Head of caudate nucleus (tissue), 42 donors: ENCODE measurements around the gene CCDC181.
A peak's percentile ranks its signal among the peaks of the same experiment; 100 is the strongest.

Experiments used
- DNase-seq, 42 donors: peaks; one replicate each; pipeline versions ENCODE4 v3.0.0 to v3.0.0-alpha.2; 2020 to 2021; ENCODE audit warnings: mixed read lengths in 7 of 42
- intact Hi-C: fragments of 100-400 bp; cut with DNase I; formaldehyde crosslinking; loops from one replicate; pipeline ENCODE4 v1.15.0; 2022

CCDC181 gene

GRCh38 chr1:169427081-169427641 lies at the start of gene CCDC181:
CCDC181 (minus strand) TSS chr1:169427474; CDS start chr1:169424927, 2,547 bp downstream.
- DNase-seq, result peak; percentile 74 to 93 (median 85)
- intact Hi-C loops, result no loop called here

GRCh38 chr1:169475806-169476387 lies 48.6 kb upstream of the CCDC181 start:
- DNase-seq, result no peak
- intact Hi-C loops, result no loop called here

- intact Hi-C loops, result no loop called here
- no peak for DNase-seq
Observed at GRCh38 chr1:169474302-169474995, 47.2 kb upstream of the CCDC181 start.

GRCh38 chr1:169473347-169473746 lies 46.1 kb upstream of the CCDC181 start:
- intact Hi-C loops, result no loop called here
- no peak for DNase-seq

- intact Hi-C loops, result no loop called here
- no peak for DNase-seq
Observed at GRCh38 chr1:169472738-169473137, 45.5 kb upstream of the CCDC181 start.

- DNase-seq, result no peak
- intact Hi-C loops, result loop anchor here (5.0 kb wide), 1 partner anchor 78 kb away; no protein-coding TSS in a partner anchor
Observed at GRCh38 chr1:169468982-169469381, 41.7 kb upstream of the CCDC181 start.

GRCh38 chr1:169466259-169467230 lies 39.3 kb upstream of the CCDC181 start:
- DNase-seq, result peak in 11 of 42 donors; percentile 26 to 72 (median 35)
- intact Hi-C loops, result loop anchor here (5.0 kb wide), 1 partner anchor 81 kb away; no protein-coding TSS in a partner anchor

- DNase-seq, result no peak
- intact Hi-C loops, result loop anchor here (5.0 kb wide), 1 partner anchor 82 kb away; no protein-coding TSS in a partner anchor
Observed at GRCh38 chr1:169465281-169465680, 38.0 kb upstream of the CCDC181 start.

- DNase-seq, result no peak
- intact Hi-C loops, result no loop called here
Observed at GRCh38 chr1:169462385-169462784, 35.1 kb upstream of the CCDC181 start.

- no peak for DNase-seq
- intact Hi-C loops, result no loop called here
Observed at GRCh38 chr1:169461390-169462000, 34.2 kb upstream of the CCDC181 start.

- intact Hi-C loops, result no loop called here
- no peak for DNase-seq
Observed at GRCh38 chr1:169460191-169460833, 33.0 kb upstream of the CCDC181 start.

- no peak for DNase-seq
- intact Hi-C loops, result no loop called here
Observed at GRCh38 chr1:169457443-169457842, 30.2 kb upstream of the CCDC181 start.

GRCh38 chr1:169456029-169456428 lies 28.8 kb upstream of the CCDC181 start:
- intact Hi-C loops, result no loop called here
- DNase-seq, result no peak

- no peak for DNase-seq
- intact Hi-C loops, result no loop called here
Observed at GRCh38 chr1:169452921-169453320, 25.6 kb upstream of the CCDC181 start.

- DNase-seq, result no peak
- intact Hi-C loops, result no loop called here
Observed at GRCh38 chr1:169451218-169451824, 24.0 kb upstream of the CCDC181 start.

GRCh38 chr1:169443923-169444322 lies 16.6 kb upstream of the CCDC181 start:
- no peak for DNase-seq
- intact Hi-C loops, result no loop called here

- no peak for DNase-seq
- intact Hi-C loops, result no loop called here
Observed at GRCh38 chr1:169426174-169426705, 1.0 kb downstream of the CCDC181 start.

GRCh38 chr1:169421309-169421708 lies 6.0 kb downstream of the CCDC181 start:
- DNase-seq, result no peak
- intact Hi-C loops, result no loop called here
